ENCODE results near the gene ABCF2. TPM values are rescaled to one million over a fixed set of nuclear protein-coding genes. Genes with fewer than 3 reads are reported as not detected.

Gene ABCF2
- total and polyA plus RNA-seq, 11 donors, result 15.9 to 58.4 (median 33.0) TPM

DNA sequence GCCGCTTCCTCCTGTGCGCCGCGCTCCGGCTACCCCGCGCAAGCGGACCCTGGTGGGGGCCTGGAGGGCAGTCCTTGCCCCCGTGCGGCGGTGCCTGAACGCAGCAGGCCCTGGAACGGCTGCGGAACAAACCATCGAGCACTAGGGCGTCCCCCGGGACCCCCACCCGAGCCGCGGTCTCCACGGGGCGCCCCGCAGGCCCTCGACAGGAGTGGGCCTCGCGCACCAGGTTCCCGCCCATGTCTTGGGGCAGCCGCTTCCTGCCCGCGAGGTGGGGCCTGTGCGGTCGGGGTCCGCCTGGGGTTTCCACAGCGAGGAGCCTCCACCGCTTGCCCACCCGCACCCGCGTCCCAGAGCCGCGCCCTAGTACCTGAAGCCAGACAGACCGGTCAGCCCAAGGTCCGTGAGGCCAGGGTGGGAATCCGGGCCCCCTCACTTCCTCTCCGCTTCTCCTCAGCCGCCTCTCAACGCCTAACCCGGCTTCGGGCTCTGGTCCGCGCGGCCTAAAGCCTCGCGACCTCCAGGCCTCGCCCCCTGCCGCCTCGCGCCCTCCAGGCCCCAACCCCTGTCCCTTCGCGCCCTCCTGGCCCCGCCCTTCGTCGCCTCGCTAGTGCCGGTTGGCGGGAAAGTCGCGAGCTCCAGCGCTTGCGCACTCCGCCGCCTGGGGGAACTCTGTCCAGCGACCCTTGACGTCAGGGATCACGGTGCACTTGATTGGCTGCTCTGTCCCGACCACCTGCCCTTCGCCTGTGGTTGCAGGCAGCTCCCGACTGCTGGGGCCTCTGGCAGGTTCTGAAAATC, 52.6 kb downstream of the ABCF2 start:
- H3K9me3 ChIP-seq, result no peaks in the 10 kb centered on the region
- H3K4me1 ChIP-seq, result peaks cover 0 to 11% (median 0%) of the 10 kb centered on the region in 12 donors
- H3K27ac ChIP-seq, result no peak overlapping the region
- peaks cover 0 to 37% (median 0%) of the 10 kb centered on the region in 9 donors for H3K27me3 ChIP-seq
- H3K36me3 ChIP-seq, result peaks cover 0 to 2% (median 0%) of the 10 kb centered on the region in 9 donors
- DNase-seq (peak in 2 of 5 donors; percentile 39 to 66), ATAC-seq (peak in 3 of 4 donors; percentile 42 to 68 (median 50))
- TF ChIP-seq CTCF (IDR thresholded peaks at IDR 0.05), result no peak
- no peak for TF ChIP-seq POLR2A (IDR thresholded peaks at IDR 0.05)
- H3K4me3 ChIP-seq, result no peak overlapping the region
- 51 to 69% (median 60%) methylated on average over 37 to 77 of the region's 77 CpGs for WGBS, 4 donors
- intact Hi-C loops (cut with DNase I), result loop anchor here in 7 of 10 donors (5.0 to 10.0 kb wide), 5 partner anchors 58 to 280 kb away; partner anchors contain the start of gene CHPF2 (in 1 of the 7)

GRCh38 chr7:151173386-151174245, 53.4 kb downstream of the ABCF2 start:
- WGBS, 4 donors, result 84 to 89% (median 87%) methylated on average over 43 of the region's 43 CpGs
- H3K27ac ChIP-seq, result no peak overlapping the region
- H3K4me3 ChIP-seq, result no peak overlapping the region
- H3K36me3 ChIP-seq, result no peaks in the 10 kb centered on the region
- intact Hi-C loops (cut with DNase I), result loop anchor here in 8 of 10 donors (1.0 to 10.0 kb wide), 7 partner anchors 49 to 279 kb away; partner anchors contain the start of gene CHPF2 (in 1 of the 8)
- no peaks in the 10 kb centered on the region for H3K9me3 ChIP-seq
- DNase-seq (no peak), ATAC-seq (no peak)
- H3K4me1 ChIP-seq, result peaks cover 0 to 17% (median 0%) of the 10 kb centered on the region in 12 donors
- peaks cover 0 to 45% (median 5%) of the 10 kb centered on the region in 9 donors for H3K27me3 ChIP-seq
- TF ChIP-seq CTCF (IDR thresholded peaks at IDR 0.05), result no peak

DNA sequence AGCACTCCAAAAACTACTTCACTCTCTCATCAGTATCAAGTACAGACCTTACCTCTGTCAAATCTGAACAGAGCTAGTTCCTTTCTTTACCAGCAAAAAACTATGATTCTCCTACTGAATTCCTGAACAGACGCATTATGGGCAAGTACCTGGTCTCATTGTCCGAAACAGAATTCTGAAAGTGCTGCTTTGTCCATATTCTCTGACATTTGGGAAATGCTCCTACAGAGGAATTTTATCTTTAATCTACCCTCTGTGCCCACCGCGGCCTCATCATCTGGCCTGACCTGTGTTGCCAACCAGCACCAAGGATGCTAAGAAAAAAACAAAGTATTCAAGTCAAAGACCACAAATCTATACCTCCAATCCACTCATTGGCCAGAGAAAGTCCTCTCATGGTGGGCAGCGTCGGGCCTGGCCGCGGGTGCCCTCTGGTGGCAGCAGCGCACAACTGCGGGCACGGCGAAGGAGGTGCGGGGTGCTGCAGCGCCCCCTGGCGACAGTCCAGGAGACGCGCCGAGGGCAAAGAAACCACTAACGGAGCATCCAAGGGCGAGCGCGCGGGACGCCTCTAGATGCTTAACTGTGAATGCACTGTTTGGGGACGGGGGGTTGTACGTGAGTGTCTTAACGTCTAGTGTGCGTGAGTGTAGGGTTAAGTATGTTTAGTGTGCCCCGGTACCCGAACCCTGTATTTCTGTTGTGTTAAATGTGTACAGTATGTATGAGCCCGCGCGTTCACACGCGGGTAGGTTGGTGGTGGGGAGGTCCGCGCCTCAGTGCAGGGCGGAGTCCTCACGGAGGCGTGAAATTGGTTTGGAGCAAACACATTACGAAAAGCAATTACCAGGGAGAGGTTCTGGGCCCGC, 54.5 kb downstream of the ABCF2 start:
- ATAC-seq, result peak; percentile 55 to 77 (median 64)
- WGBS, 4 donors, result 22 to 24% (median 23%) methylated on average over 41 to 42 of the region's 42 CpGs
- Histone ChIP-seq H3K4me1 (peaks cover 0 to 28% (median 4%) of the 10 kb centered on the region in 12 donors), H3K27ac (peak overlapping the region in 2 of 12 donors; percentile 4 to 27), H3K9me3 (no peaks in the 10 kb centered on the region), H3K27me3 (peaks cover 0 to 56% (median 12%) of the 10 kb centered on the region in 9 donors), H3K4me3 (no peak overlapping the region), H3K36me3 (no peaks in the 10 kb centered on the region)
- DNase-seq, result peak; percentile 72 to 90 (median 81)
- intact Hi-C loops (cut with DNase I), result loop anchor here (1.0 to 10.0 kb wide), 8 partner anchors 47 to 278 kb away; partner anchors contain the start of gene CHPF2 (in 1 of the 10)
- TF ChIP-seq POLR2A (IDR thresholded peaks at IDR 0.05) (no peak), CTCF (IDR thresholded peaks at IDR 0.05) (peak; percentile 100)

Data from heart left ventricle (tissue), 16 donors.